ENCODE measurements around the gene COG5.

DNA sequence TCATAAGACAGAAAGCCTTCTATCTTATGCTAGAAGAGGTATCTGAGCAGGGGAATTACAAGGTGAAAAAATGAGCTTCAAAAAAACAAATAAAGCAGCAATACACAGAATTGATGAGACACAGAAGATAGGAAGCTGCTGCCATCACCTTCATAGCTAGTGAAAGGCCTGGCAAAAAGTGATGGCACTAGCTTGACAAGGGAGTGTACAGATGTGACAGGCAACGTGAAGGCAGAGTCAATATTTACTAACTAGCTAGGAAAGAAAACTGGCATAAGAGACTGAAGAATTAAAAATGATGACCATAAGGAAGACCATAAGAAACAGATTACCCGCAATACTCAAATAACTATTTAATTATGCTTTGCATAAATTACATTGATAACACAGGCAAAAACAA lies 84.4 kb downstream of the COG5 start:
- TF ChIP-seq GATA3 (IDR thresholded peaks at IDR 0.05; ENCODE audit: low read depth, low read length) (no peak), GATA2 (IDR thresholded peaks at IDR 0.05; ENCODE audit: low read depth, low read length) (no peak)
